ENCODE measurements around the gene SERINC5.

The SERINC5 gene

DNA sequence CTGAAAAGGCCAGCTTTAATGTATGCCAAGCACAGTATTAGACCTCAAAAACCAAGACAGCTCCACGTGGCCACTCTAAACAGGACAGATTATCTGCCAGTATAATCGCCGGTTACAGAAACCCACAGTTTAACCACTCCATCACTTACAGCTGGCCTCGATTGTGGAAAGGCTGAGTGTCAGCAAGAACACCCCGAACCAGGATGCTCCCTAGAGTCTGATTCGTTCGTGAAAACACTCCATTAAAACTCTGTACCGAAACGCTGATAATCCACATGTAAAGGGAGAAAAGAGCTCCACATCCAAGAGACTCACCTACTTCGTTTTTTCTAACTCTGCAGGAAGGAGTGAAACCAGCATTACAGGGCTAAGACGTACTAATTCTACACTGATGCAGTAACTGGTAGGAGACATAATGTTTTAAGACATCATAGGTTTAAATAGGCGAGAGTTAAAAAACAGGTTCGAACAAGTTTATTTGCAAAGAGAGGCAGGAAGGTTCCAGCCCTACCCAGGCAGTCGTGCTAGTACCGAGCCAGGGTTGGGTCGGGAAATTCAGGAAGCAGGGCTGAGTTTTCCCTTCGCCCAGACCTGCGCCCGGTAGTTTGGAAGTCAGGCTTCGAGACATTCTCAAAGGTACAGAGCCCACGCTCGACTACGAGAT lies 949 bp downstream of the SERINC5 start:
- DNase-seq (ENCODE audit: low spot score) = peak; percentile 63

DNA sequence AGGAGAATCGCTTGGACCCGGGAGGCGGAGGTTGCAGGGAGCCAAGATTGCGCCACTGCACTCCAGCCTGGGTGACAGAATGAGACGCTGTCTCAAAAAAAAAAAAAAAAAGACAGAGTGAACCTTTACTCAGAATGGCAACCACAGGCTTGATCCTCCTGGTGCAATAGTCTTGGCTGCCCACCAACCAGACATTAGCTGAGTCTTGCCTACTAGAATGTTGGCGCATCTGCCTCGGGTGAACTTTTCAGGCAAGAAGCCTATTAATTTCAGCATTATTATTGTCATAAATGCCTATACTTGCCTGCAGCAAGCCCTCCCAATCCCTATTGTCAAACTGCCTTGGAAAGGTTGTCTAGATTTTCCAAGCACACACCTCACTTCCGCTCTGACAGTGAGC lies 4.2 kb downstream of the SERINC5 start:
- DNase-seq (ENCODE audit: low spot score) = no peak

DNA sequence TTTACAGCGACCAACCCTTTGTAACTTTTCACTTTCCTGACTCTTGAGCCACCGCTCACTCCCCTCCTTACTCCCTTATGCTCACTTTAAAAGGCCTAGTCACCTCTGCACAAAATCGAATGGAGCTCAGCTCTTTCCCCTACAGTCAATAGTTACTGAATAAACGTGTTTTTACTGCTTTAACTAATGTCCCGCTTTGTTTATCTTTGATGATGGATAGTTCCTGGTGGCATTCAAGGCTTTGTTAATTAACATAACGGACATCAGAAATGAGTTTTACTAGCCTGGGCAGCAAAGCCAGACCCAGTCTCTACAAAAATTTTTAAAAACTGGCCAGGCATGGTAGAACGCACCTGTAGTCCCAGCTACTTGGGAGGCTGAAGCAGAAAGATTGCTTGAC lies 5.0 kb downstream of the SERINC5 start:
- no peak for DNase-seq (ENCODE audit: low spot score)

DNA sequence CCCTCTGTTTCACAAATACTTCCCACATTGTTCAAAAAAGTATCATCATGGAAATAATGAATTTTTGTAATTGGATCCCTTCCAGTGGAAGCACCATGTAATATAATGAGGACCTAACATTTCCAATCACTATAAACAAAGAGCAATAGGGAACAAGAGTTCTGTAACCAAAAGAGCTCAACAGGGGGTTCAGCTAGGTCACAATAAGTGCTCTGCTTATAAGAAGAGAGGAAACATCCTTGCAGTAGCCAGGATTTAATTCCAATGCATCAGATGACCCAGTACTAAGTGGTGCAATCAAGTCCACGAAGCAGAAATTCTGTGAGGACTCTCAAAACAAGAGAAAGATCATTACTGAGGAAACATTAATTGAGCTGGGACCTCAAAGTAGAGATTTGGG lies 5.9 kb downstream of the SERINC5 start:
- DNase-seq (ENCODE audit: low spot score) = no peak

DNA sequence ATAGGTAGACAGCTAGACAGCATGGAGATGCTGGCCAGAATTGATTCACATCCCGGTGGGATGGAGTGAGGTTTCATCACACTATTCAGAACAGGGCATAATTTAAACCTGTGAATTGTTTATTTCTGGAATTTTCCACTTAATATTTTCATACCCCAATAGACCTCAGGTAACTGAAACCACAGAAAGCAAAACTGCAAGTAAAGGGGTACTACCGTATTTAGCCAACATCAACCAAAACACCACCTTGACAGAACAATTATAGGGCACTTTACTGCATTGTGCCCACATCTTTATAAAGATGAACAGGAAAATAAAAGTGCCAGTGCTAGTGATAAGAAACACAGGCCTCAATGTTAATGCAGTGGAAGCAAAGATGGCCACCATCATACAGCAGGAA lies 7.5 kb downstream of the SERINC5 start:
- DNase-seq (ENCODE audit: low spot score) = no peak

DNA sequence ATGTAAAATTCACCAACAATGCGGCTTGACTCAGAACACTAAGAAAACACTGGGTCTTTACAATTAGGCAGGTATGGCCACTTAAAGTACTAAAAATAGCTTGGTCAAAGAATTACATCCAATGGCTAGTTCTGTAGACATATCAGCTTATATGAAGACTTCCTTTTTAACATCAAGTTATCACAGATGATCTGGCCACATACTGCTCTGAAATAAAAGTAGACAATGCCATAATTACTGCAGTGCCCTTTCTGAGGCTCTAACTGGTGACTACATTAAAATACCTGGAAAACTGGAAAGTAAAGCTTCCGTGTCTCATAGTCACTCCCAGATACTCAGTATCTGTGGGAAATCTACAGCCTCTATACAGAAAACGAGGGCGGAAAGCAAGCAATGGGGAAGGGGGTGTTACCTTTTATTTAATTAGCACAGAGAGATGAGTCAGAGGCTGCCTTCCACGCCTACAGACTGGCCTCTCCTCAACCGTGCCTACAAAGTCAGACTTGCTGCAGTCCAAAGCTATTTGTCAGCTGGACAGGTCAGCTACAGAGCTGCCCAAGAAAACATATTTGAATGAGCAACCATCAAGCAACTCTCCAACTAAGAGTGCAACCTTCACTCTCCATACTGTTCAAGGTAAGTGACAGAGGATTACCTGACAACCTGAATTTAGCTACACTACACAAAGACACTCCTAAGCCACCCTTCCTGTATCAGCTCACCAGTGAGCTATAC lies 8.7 kb downstream of the SERINC5 start:
- DNase-seq (ENCODE audit: low spot score) = peak; percentile 21

DNA sequence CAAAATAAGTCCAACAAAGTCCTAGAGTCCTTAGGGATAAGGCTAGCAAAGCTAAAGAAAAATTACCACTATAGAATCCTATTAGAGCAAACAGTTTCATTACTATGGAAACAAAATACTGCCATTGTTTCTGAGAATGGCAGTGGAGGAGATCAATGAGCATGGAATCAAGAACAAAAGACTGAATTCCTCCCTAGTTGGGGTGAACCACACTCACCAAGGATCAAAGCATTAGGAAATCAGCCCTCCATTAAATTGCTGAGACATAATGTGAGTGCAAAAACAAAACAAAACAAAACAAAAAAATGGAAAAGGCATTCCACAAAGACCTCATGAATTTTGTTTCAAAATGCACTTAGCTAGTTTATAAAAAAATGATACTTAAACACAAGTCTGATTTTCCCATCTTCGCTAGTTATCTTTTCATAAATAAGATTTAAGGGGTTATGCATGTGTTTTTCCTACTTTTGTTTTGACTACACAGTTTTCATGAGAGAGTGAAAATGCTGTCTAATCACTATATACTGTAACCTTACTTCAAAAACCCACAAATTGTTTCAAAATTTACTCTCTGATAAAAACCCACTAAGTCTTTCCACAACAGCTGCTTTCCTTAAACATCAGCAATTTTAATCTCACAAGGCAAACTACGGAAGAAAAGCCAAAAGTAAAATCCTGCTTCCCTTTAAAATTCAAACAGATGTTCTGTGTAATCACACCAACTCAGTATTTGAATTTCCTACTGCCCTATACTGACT lies 9.7 kb downstream of the SERINC5 start:
- DNase-seq (ENCODE audit: low spot score) = no peak

DNA sequence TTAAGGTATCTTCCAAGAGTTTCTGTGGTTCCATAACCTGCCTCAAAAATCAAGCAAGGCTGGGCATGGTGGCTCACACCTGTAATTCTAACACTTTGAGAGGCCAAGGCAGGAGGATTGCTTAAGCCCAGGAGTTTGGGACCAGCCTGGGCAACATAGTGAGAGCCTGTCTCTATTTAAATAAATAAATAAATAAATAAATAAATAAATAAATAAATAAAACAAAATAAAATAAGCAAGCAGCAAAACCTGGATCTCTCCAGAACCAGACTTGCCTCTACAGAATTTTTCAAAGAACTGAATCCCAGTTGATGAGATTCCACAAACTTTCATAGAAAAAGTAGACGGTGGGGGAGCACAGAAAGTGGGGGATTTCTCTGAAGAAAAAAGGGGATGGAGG lies 12.3 kb downstream of the SERINC5 start:
- DNase-seq (ENCODE audit: low spot score) = no peak

DNA sequence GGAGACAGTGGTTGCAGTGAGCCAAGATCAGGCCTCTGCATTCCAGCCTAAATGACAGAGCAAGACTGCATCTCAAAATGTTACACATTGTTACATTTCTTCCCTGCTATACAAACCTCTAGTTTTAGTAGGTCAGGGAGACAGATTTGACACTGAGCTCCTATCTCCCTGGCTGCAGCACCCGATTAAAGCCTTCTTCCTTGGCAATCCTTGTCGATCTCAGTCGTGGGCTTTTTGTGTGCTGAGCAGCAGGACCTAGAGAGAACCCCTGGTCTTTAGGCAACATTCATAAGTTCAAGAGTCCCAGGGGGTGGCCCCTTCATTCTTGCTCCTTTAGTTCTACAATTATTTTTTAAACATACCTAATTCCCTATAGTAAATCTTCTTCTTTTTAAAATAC lies 13.0 kb downstream of the SERINC5 start:
- DNase-seq (ENCODE audit: low spot score) = no peak

DNA sequence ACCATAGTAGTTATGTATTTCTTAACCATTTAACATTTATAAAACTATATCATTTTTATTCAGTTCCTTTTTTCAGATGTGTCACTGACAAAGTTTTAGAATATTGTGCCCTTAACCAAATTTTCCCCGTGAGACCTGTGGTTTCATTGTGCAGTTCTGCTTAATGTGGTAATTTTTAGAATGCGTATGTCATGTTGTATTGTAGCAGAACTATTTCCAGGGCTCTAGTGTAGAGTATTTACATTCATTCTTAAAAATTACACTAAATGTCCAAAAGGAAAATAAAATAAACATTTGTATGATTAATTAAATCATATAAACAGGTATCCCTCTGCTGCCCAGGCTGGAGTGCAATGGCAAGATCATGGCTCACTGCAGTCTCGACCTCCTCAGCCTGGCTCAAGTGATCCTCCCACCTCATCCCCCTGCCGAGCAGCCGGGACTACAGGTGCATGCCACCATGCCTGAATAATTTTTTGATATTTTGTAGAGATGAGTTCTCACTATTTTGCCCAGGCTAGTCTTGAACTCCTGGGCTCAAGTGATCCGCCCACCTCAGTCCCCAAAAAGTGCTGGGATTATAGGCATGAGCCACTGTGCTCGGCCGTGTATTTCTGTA lies 15.4 kb downstream of the SERINC5 start:
- no peak for DNase-seq (ENCODE audit: low spot score)

DNA sequence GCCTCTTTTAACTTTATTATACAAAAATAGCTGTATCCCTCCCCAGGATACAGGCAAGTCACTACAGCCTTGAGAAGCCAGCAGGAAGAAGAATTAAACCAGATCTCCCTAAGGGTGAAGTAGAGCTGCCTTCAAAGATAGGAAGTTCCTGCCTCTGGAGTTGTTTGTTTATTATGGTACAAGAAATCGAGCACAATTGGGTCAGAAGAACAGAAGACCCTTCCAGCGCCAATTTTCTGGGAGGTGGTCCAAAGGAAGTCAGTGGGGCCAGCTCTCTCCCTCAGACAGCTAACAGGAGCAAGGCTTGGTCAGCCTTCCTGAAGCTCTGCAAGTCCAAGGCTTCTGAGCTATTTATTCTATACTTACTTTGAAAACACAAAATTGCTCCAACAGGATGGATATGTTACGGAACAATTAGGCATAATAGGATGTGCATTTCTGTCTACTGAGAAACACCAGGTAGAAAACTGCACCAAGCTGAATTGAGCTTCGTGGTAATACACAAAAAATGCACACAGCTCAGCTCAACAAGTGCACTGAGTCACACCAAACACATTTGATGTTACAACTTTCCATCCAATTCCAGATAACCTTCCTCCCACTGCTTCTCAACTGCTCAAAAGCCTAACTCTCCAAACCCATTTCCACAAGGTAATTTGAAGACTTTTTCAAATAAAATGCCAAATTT lies 16.0 kb downstream of the SERINC5 start:
- peak; percentile 37 for DNase-seq (ENCODE audit: low spot score)

DNA sequence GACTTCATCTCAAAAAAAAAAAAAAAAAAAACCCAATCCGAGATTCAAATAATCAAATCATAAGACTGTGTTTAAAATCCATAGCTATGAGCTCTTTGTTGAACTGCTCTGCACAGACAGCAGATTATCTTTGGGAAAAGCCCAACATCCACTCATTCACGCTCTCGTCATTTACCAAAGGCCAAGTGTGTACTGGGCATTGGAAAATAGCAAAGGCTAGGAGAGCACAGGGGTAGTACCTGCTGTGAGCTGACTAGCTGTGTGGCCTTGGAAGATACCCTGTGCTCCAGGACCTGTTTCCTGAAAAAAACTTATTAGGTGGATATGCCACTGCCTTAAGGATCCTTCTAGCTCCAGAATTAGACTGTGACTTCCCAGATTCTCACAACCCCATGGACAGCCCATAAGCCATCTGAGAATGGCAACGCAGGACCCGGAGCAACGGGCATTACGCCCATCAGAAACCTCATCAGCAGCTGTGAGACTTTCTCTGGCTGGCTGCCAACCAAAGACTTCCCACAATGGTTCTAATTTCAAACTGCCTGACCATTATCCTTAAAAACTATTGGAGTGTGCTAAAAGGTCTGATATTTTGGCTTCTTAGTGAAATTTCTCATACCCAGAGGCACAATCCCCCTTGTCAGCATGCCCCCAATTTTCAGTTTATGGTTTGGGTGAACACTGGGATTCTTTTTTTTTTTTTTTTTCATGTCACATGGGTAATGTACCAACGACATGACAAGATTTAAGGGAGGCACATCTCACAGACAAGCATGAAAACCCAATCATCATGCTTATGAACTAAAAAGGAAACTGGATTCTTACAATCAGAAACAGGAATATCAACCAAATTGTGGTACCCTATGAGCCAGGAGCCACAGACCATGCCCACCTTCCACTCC lies 16.8 kb downstream of the SERINC5 start:
- DNase-seq (ENCODE audit: low spot score) = peak; percentile 93

DNA sequence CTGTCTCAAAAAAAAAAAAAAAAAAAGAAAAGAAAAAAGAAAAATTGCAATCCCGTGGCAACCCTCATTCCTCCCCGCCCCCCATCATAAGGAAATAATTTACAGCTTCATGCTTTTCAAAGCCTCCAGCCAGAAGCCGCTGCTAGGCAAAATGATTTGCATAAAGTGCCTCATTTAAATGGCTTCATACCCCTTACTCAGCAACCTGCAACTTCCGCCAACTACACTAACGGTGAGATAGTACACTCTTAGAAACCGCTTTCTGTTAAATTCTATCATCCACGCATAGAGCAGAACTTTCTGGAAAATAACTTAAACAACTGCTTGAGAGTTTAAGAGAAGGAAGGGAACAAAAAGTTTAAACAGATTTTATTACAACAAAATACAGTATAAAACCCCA lies 17.8 kb downstream of the SERINC5 start:
- no peak for DNase-seq (ENCODE audit: low spot score)

DNA sequence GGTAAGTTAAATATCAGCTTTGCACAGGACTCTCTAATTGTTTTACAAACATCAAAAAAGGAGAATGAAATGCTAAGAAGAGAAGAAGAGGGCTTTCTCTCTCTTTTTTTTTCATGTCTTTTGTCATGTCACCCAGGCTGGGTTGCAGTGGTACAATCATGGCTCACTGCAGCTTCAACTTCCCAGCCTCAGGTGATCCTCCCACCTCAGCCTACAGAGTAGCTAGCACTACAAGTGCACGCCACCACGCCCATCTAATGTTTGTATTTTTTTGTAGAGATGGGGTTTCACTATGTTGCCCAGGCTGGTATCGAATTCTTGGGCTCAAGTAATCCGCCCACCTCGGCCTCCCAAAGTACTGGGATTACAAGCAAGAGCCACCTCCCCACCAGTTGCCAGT lies 18.6 kb downstream of the SERINC5 start:
- no peak for DNase-seq (ENCODE audit: low spot score)

DNA sequence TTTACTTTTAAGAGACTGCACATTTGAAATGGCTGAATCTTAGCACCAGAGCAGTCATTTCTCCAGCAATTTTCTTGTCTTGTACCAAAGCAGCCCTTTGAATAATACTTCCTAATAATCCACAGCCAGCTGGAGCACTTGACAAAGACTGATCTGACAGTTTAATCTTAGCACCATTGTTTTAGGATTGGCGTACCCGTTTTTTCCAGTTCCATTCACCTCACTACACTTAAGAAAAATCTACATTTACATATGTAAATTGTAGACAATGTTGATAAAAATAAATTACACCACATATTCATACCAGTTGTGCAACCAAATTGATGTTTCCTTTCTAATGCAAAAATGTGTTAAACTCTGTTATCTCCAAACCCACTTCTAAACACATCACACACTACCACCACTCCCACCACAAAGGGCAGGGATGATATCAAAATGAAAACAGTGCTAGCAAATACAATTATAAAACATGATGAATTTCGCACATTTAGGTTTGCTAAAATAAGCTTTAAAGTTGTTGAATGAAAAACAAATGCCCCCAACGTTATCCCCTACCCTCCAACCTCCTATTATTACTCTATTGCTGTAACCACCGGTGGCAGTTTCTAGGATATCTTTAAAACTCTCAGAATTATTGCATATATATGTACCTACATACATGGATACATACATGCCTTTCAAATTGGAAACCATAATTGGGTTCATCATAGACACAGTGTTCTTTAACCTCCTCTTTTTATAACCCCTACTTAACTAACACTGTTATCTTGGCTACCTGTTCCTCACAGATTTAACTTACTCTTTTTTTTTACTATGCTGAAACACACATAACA lies 21.5 kb downstream of the SERINC5 start:
- DNase-seq (ENCODE audit: low spot score) = peak; percentile 44

DNA sequence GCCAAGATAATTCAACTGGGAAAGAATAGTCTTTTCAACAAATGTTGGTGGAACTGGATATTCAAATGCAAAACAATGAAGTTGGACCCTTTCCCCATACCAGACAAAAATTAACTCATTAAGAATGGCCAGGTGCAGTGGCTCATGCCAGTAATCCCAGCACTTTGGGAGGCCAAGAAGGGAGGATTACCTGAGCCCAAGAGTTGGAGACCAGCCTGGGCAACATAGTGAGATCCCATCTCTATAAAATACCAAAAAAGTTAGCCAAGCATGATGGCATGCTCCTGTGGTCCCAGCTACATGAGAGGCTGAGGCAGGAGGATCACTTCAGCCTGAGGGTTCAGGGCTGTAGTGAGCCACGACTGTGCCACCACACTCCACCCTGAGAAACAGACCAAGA lies 24.2 kb downstream of the SERINC5 start:
- DNase-seq (ENCODE audit: low spot score) = no peak

DNA sequence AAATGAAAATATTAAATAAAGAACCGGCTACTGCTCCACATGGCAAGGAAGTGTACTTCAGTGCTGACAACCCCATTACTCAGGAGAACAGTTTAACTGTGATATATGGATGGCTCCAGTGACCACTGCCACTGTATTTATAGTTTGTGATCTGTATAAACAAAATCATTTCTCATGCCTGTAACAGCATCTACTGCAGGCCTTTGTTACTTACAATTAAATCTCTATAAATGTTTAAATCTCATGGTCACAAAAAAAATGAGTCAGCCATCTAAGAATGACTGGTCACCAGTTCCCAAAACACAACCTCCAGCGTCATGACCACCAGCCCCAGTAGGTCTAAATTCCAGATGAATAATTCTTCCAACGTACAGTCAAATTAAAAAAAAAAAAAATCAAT lies 24.6 kb downstream of the SERINC5 start:
- DNase-seq (ENCODE audit: low spot score) = no peak

DNA sequence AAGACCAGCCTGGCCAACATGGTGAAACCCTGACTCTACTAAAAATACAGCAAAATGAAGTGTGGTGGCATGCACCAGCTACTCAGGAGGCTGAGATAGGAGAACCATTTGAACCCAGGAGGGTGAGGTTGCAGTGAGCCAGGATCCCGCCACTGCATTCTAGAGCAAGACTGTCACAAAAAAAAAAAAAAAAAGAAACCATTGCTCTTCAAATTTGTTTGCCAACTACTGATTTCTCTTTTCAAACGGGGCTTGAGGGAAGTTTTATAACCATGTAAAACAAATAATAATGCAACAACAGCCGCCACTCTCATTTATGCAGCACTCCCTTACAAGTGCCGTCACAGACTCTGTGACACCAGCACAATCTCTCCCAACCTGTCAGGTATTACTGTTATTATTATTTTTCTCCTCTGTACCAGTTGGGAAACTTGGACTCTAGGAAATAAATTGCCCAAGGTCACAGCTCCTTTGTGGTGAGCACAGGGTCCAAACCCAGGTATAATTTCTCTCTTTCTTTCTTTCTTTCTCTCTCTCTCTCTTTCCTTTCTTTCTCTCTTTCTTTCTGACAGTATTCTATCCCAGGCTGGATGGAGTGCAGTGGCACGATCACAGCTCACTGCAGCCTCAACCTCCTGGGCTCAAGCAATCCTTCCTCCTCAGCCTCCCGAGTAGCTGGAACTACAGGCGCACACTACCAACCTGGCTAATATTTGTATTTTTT lies 25.4 kb downstream of the SERINC5 start:
- no peak for DNase-seq (ENCODE audit: low spot score)

DNA sequence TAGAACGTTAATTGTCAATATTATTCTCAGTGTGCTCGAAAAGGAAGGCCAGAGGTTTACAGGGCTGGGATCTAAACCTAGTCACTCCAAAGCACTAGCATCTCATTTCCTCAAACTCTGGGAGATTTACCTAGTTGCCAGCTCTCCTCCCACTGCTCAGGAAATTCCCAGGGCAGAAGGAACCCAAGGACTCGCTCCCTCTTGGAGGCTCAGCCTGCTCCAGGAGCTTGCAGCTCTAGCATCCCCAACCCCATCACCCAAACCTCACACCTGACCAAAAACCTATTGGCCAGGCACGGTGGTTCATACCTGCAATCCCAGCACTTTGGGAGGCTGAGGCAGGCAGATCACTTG lies 26.0 kb downstream of the SERINC5 start:
- DNase-seq (ENCODE audit: low spot score) = no peak

All from pons (tissue), 1 donor.